SK-N-SH (cell line): ENCODE measurements around the gene EBF4.

Source experiments
- CHD2 ChIP-seq: fragments of 150-350 bp; IDR thresholded peaks from 2 replicates; pipeline ENCODE4 v1.6.1; 2018; ENCODE audit warnings: low read length; ENCODE audit not compliant: partially characterized antibody
- CTCF ChIP-seq: fragments of 200-600 bp; sonication (generic); IDR thresholded peaks from 2 replicates; pipeline ENCODE4 v1.6.1; 2017; ENCODE audit warnings: antibody characterized with exemption, mild to moderate bottlenecking, moderate library complexity
- EP300 ChIP-seq, 2 experiments: IDR thresholded peaks; 2 replicates each; pipeline versions ENCODE4 v1.4.0 to v1.6.1; 2012; ENCODE audit warnings: borderline replicate concordance in 1 of 2, low read depth in 1 of 2, low read length in 1 of 2
- EZH2phosphoT487 ChIP-seq: fragments of 200-600 bp; sonication (generic); IDR thresholded peaks from 2 replicates; pipeline ENCODE4 v1.6.1; 2017; ENCODE audit warnings: low read depth, mixed run types, mild to moderate bottlenecking, antibody characterized with exemption, moderate library complexity, borderline replicate concordance
- MAX ChIP-seq: IDR thresholded peaks from 2 replicates; pipeline ENCODE4 v1.4.0; 2012; ENCODE audit warnings: low read depth
- MXI1 ChIP-seq: IDR thresholded peaks from 2 replicates; pipeline ENCODE4 v1.6.1; 2012; ENCODE audit warnings: mild to moderate bottlenecking, low read depth, low read length, improper control_type of control experiment
- SMC3 ChIP-seq: IDR thresholded peaks from 2 replicates; pipeline ENCODE4 v1.6.1; 2012; ENCODE audit warnings: low read depth, low read length, improper control_type of control experiment
- USF2 ChIP-seq: fragments of 150-350 bp; IDR thresholded peaks from 2 replicates; pipeline ENCODE4 v1.6.1; 2017; ENCODE audit warnings: antibody characterized with exemption, low read length, low read depth, borderline replicate concordance
- YY1 ChIP-seq: IDR thresholded peaks from 2 replicates; pipeline ENCODE4 v1.4.0; 2012; ENCODE audit warnings: low read depth, mild to moderate bottlenecking

DNA sequence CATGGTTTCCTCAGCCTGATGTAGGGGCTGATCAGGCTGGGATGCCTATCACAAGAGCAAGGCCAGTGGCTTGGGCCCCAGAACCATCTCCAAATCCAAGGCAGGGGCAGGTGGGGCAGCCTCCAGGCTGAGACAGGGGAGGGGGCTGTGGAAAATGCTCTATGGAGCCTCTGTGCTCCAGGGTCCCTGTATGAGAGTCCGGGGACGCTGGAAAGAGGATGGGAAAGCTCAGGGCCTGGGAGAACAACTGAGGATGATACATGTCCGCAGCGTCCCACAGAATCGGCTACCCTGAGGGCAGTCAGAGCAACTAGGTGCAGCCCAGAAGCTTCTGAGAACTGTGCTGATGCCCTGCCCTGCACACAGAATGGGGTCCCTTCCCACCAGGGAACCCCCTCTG is 64.4 kb downstream of the EBF4 start:
- no peak for TF ChIP-seq MXI1
- TF ChIP-seq CTCF: no peak
- TF ChIP-seq USF2: no peak
- TF ChIP-seq CHD2: no peak
- no peak for TF ChIP-seq EP300 (IDR thresholded peaks at IDR 0.05; ENCODE audit: borderline replicate concordance in 1 of 2, low read depth in 1 of 2, low read length in 1 of 2)
- TF ChIP-seq EZH2phosphoT487: no peak
- no peak for TF ChIP-seq MAX
- TF ChIP-seq SMC3: no peak
- no peak for TF ChIP-seq YY1
